GM12878 (cell line): ENCODE measurements around the gene CAMK2D. TPM values are rescaled to one million over a fixed set of nuclear protein-coding genes. Genes with fewer than 3 reads are reported as not detected.

Experiments
- HDGF ChIP-seq: fragments of 450-650 bp; IDR thresholded peaks from 2 replicates; pipeline ENCODE4 v1.6.1; 2016; ENCODE audit warnings: antibody characterized with exemption
- POLR2A ChIP-seq: IDR thresholded peaks from 2 replicates; pipeline ENCODE4 v1.6.1; 2011; ENCODE audit warnings: low read depth, mild to moderate bottlenecking, low read length
- polyA plus RNA-seq, 11 experiments: library from polyadenylated mRNA; depleted of rRNA in 4 of 11; unstranded in 6 of 11; stranded (reverse) in 5 of 11; fragments of >200 nt; fragmentation: Nextera tagmentation in 4 of 11; fragmentation: Illumina TruSeq in 1 of 11; extraction: Ambion mirVana in 4 of 11; extraction: Trizol in 1 of 11; gene quantifications; 1 replicate in 1 of 11; 2 replicates in 10 of 11; pipeline versions ENCODE4 v1.2.1 to v1.2.3, GENCODE V29; 2011 to 2016; ENCODE audit warnings: inconsistent platforms in 2 of 11, missing spikeins in 2 of 11, low read depth in 1 of 11
- total RNA-seq, 4 experiments: library from RNA; depleted of rRNA in 3 of 4; stranded (reverse); fragments of >200 nt in 3 of 4; fragmentation: Illumina TruSeq in 1 of 4; extraction: Trizol in 1 of 4; gene quantifications; 2 replicates each; pipeline versions ENCODE4 v1.2.1 to v1.2.3, GENCODE V29; 2013 to 2021
- TF ChIP-seq, protein P1 (sequence below): fragments of 450-650 bp; IDR thresholded peaks from 2 replicates; pipeline ENCODE4 v1.6.1; 2017; ENCODE audit warnings: mild to moderate bottlenecking, moderate library complexity
- TF ChIP-seq, protein P2 (sequence below): fragments of 450-650 bp; IDR thresholded peaks from 2 replicates; pipeline ENCODE4 v1.6.1; 2018; ENCODE audit warnings: mild to moderate bottlenecking, low read depth, moderate library complexity; ENCODE audit not compliant: partially characterized antibody

Gene CAMK2D
- total and polyA plus RNA-seq, 10 of the 15 experiments (the other 5 are each of a cell fraction or from before 2014, with no cell fraction given): 6.9 to 88.5 (median 12.9) TPM

DNA sequence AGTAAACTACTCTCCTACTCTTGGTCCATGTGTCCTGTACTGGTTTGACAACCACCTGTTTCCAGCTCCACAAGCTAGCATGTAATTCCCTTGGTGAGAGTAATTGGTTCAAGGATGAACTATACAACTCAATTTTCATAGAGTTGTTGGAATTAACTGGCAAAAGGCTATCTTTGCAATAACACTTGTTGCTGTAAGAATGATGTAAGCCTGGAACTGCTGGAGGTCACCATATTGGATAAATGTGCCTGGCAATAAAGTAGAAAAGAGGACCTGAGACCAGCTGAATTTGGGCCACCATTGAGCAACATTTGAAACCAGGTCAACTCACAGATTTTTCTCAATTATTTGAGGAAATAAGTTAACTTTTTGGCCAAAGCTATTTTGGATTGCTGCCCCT is 175.5 kb downstream of the CAMK2D start (continued):
- TF ChIP-seq, protein P1, sequence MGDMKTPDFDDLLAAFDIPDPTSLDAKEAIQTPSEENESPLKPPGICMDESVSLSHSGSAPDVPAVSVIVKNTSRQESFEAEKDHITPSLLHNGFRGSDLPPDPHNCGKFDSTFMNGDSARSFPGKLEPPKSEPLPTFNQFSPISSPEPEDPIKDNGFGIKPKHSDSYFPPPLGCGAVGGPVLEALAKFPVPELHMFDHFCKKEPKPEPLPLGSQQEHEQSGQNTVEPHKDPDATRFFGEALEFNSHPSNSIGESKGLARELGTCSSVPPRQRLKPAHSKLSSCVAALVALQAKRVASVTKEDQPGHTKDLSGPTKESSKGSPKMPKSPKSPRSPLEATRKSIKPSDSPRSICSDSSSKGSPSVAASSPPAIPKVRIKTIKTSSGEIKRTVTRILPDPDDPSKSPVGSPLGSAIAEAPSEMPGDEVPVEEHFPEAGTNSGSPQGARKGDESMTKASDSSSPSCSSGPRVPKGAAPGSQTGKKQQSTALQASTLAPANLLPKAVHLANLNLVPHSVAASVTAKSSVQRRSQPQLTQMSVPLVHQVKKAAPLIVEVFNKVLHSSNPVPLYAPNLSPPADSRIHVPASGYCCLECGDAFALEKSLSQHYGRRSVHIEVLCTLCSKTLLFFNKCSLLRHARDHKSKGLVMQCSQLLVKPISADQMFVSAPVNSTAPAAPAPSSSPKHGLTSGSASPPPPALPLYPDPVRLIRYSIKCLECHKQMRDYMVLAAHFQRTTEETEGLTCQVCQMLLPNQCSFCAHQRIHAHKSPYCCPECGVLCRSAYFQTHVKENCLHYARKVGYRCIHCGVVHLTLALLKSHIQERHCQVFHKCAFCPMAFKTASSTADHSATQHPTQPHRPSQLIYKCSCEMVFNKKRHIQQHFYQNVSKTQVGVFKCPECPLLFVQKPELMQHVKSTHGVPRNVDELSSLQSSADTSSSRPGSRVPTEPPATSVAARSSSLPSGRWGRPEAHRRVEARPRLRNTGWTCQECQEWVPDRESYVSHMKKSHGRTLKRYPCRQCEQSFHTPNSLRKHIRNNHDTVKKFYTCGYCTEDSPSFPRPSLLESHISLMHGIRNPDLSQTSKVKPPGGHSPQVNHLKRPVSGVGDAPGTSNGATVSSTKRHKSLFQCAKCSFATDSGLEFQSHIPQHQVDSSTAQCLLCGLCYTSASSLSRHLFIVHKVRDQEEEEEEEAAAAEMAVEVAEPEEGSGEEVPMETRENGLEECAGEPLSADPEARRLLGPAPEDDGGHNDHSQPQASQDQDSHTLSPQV: no peak
- TF ChIP-seq, protein P2, sequence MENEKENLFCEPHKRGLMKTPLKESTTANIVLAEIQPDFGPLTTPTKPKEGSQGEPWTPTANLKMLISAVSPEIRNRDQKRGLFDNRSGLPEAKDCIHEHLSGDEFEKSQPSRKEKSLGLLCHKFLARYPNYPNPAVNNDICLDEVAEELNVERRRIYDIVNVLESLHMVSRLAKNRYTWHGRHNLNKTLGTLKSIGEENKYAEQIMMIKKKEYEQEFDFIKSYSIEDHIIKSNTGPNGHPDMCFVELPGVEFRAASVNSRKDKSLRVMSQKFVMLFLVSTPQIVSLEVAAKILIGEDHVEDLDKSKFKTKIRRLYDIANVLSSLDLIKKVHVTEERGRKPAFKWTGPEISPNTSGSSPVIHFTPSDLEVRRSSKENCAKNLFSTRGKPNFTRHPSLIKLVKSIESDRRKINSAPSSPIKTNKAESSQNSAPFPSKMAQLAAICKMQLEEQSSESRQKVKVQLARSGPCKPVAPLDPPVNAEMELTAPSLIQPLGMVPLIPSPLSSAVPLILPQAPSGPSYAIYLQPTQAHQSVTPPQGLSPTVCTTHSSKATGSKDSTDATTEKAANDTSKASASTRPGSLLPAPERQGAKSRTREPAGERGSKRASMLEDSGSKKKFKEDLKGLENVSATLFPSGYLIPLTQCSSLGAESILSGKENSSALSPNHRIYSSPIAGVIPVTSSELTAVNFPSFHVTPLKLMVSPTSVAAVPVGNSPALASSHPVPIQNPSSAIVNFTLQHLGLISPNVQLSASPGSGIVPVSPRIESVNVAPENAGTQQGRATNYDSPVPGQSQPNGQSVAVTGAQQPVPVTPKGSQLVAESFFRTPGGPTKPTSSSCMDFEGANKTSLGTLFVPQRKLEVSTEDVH: no peak
- TF ChIP-seq POLR2A (no peak), HDGF (no peak)
- TF ChIP-seq, all 136 proteins: peak for 0
